HCT116 (cell line): Measurements from ENCODE around the gene SLC27A3. TPM values are rescaled to one million over a fixed set of nuclear protein-coding genes. Genes with fewer than 3 reads are reported as not detected.
A peak's percentile ranks its signal among the peaks of the same experiment; 100 is the strongest.

Experiments
- ATAC-seq: fragments of 200-7000 bp; cut with Tn5 transposase; 2 replicates; pipeline ENCODE4 v1.9.1; 2020; ENCODE audit warnings: mild to moderate bottlenecking, moderate library complexity
- BruUV-seq: library from RNA; stranded (reverse); fragments of 400-500 nt; replicated peaks from 2 replicates; lab custom pipeline; 2021; lab: Mats Ljungman, UMichigan
- CTCF ChIA-PET: fragments of 300-600 bp; sonication (Branson Sonifier 250); formaldehyde crosslinking; loops from one replicate; lab custom pipeline; 2021; ENCODE audit warnings: antibody characterized with exemption; lab: Charles Lee
- POLR2A ChIA-PET: fragments of 300-600, 350-600 bp; sonication (Branson Sonifier 250); formaldehyde crosslinking; loops from one replicate; lab custom pipeline; 2021; ENCODE audit warnings: antibody characterized with exemption; lab: Charles Lee
- RAD21 ChIA-PET, 2 experiments: fragments of 300-600 bp; sonication (Branson Sonifier 250); formaldehyde crosslinking; loops; one replicate each; lab custom pipeline; 2023; ENCODE audit warnings: low total read pairs in 2 of 2; ENCODE audit not compliant: uncharacterized antibody in 2 of 2, unreplicated experiment in 2 of 2, low non-redundant PET in 1 of 2; lab: Charles Lee
- DNase-seq: peaks from one replicate; pipeline ENCODE4 v3.0.0-alpha.2; 2010; ENCODE audit warnings: low read depth, low spot score
- H2AFZ ChIP-seq: fragments of 200-600 bp; shearing (Covaris generic), sonication (generic); 2 replicates; pipeline ENCODE4 v1.6.1; 2017; ENCODE audit warnings: low read depth, mixed run types, mixed read lengths, antibody characterized with exemption, low read length; ENCODE audit not compliant: poor library complexity, severe bottlenecking
- H3K27ac ChIP-seq: 2 replicates; pipeline ENCODE4 v1.5.1; 2012; ENCODE audit warnings: low read depth, low read length
- H3K27me3 ChIP-seq: fragments of 200-600 bp; sonication (generic); 2 replicates; pipeline ENCODE4 v1.6.1; 2016; ENCODE audit warnings: mixed run types, low read length, mixed read lengths; ENCODE audit not compliant: insufficient read depth
- H3K36me3 ChIP-seq, 2 experiments: fragments of 200-500 bp in 1 of 2; fragments of 200-600 bp in 1 of 2; sonication (Bioruptor generic) in 1 of 2; sonication (generic) in 1 of 2; 2 replicates each; pipeline versions ENCODE4 v1.5.1 to v1.6.1; 2014 to 2016; ENCODE audit warnings: low read length in 2 of 2, inconsistent platforms in 1 of 2, mixed read lengths in 1 of 2, mixed run types in 1 of 2; ENCODE audit not compliant: insufficient read depth in 2 of 2, control insufficient read depth in 1 of 2
- H3K4me1 ChIP-seq, 2 experiments: fragments of 200-600 bp in 1 of 2; sonication (generic) in 1 of 2; 2 replicates each; pipeline versions ENCODE4 v1.5.1 to v1.6.1; 2012 to 2017; ENCODE audit warnings: low read length in 2 of 2, inconsistent platforms in 1 of 2, mild to moderate bottlenecking in 1 of 2, mixed read lengths in 1 of 2, mixed run types in 1 of 2, moderate library complexity in 1 of 2; ENCODE audit not compliant: insufficient read depth in 2 of 2, control insufficient read depth in 1 of 2
- H3K4me2 ChIP-seq: fragments of 200-600 bp; sonication (generic); 2 replicates; pipeline ENCODE4 v1.6.1; 2017; ENCODE audit warnings: mixed run types, low read length, mixed read lengths
- H3K4me3 ChIP-seq, 2 experiments: fragments of 200-600 bp in 1 of 2; sonication (generic) in 1 of 2; replicated peaks in 1 of 2; 2 replicates each; pipeline ENCODE4 v1.5.1; 2011 to 2016; ENCODE audit warnings: low read length in 2 of 2, control low read depth in 1 of 2, low read depth in 1 of 2, mild to moderate bottlenecking in 1 of 2, mixed read lengths in 1 of 2, mixed run types in 1 of 2
- H3K79me2 ChIP-seq: fragments of 200-600 bp; sonication (generic); 2 replicates; pipeline ENCODE4 v1.6.1; 2017; ENCODE audit warnings: mild to moderate bottlenecking, mixed run types, low read length, moderate library complexity, mixed read lengths; ENCODE audit not compliant: insufficient read depth
- H3K9ac ChIP-seq: fragments of 200-600 bp; sonication (generic); 2 replicates; pipeline ENCODE4 v1.6.1; 2016; ENCODE audit warnings: low read length, mixed read lengths
- H3K9me2 ChIP-seq: fragments of 200-600 bp; sonication (generic), shearing (Covaris generic); 2 replicates; pipeline ENCODE4 v1.6.1; 2017; ENCODE audit warnings: mixed run types, mild to moderate bottlenecking, moderate library complexity; ENCODE audit not compliant: insufficient read depth
- H3K9me3 ChIP-seq, 2 experiments: fragments of 200-500 bp in 1 of 2; fragments of 200-600 bp in 1 of 2; sonication (Bioruptor generic) in 1 of 2; sonication (generic) in 1 of 2; 2 replicates each; pipeline ENCODE4 v1.6.1; 2014 to 2017; ENCODE audit warnings: low read length in 2 of 2, mixed read lengths in 2 of 2, inconsistent platforms in 1 of 2, low read depth in 1 of 2, mild to moderate bottlenecking in 1 of 2, mixed run types in 1 of 2, moderate library complexity in 1 of 2; ENCODE audit not compliant: control insufficient read depth in 1 of 2, insufficient read depth in 1 of 2
- H4K20me1 ChIP-seq: fragments of 200-600 bp; sonication (generic), shearing (Covaris generic); 2 replicates; pipeline ENCODE4 v1.6.1; 2017; ENCODE audit warnings: mixed run types, mild to moderate bottlenecking, moderate library complexity; ENCODE audit not compliant: insufficient read depth
- CBX3 ChIP-seq: IDR thresholded peaks from 2 replicates; pipeline ENCODE4 v1.6.1; 2012; ENCODE audit warnings: low read depth
- EGR1 ChIP-seq: IDR thresholded peaks from 2 replicates; pipeline ENCODE4 v1.6.1; 2012; ENCODE audit warnings: low read depth
- EZH2 ChIP-seq: fragments of 200-600 bp; sonication (generic); IDR thresholded peaks from 2 replicates; pipeline ENCODE4 v1.6.1; 2017; ENCODE audit warnings: antibody characterized with exemption, mixed run types
- MAX ChIP-seq: IDR thresholded peaks from 2 replicates; pipeline ENCODE4 v1.6.1; 2012
- POLR2A ChIP-seq: IDR thresholded peaks from 2 replicates; pipeline ENCODE4 v1.7.0; 2011; ENCODE audit warnings: borderline replicate concordance; ENCODE audit not compliant: insufficient read depth, insufficient read length; ENCODE audit errors: extremely low read depth
- RAD21 ChIP-seq: IDR thresholded peaks from 2 replicates; pipeline ENCODE4 v1.6.1; 2012; ENCODE audit warnings: low read depth, mild to moderate bottlenecking
- SRF ChIP-seq: IDR thresholded peaks from 2 replicates; pipeline ENCODE4 v1.6.1; 2012; ENCODE audit warnings: low read depth
- TCF7L2 ChIP-seq: IDR thresholded peaks from 2 replicates; pipeline ENCODE4 v1.7.0; 2011; ENCODE audit warnings: borderline replicate concordance, inconsistent platforms; ENCODE audit not compliant: insufficient read depth, insufficient read length; ENCODE audit errors: extremely low read depth
- ZFX ChIP-seq: fragments of 450-650 bp; IDR thresholded peaks from 2 replicates; pipeline ENCODE4 v1.6.1; 2017
- ZNF274 ChIP-seq: fragments of 200-500 bp; sonication (Bioruptor generic); IDR thresholded peaks from 2 replicates; pipeline ENCODE4 v1.6.1; 2014; ENCODE audit warnings: mild to moderate bottlenecking, low read depth, low read length, inconsistent platforms
- intact Hi-C: fragments of 100-400 bp; cut with micrococcal nuclease; formaldehyde crosslinking; loops from 2 replicates; pipeline ENCODE4 v1.10.0; 2022
- total RNA-seq: library from RNA; stranded (reverse); gene quantifications from one replicate; pipeline ENCODE4 v1.2.1, GENCODE V29; 2021; ENCODE audit not compliant: unreplicated experiment
- TF ChIP-seq, protein P1 (sequence below): IDR thresholded peaks from 2 replicates; pipeline ENCODE4 v1.6.1; 2012
- TF ChIP-seq, protein P2 (sequence below), 3 experiments: fragments of 200-600 bp in 1 of 3; sonication (generic) in 1 of 3; IDR thresholded peaks in 2 of 3; conservative IDR thresholded peaks in 1 of 3; 2 replicates each; pipeline ENCODE4 v1.5.1; 2012 to 2017; ENCODE audit warnings: low read depth in 2 of 3, low read length in 2 of 3, antibody characterized with exemption in 1 of 3, borderline replicate concordance in 1 of 3, control low read depth in 1 of 3, mild to moderate bottlenecking in 1 of 3, mixed read lengths in 1 of 3, mixed run types in 1 of 3, moderate library complexity in 1 of 3; ENCODE audit not compliant: insufficient read depth in 1 of 3

Gene SLC27A3
- total RNA-seq, 1 experiment from 2014 or later, result 14.3 TPM

DNA sequence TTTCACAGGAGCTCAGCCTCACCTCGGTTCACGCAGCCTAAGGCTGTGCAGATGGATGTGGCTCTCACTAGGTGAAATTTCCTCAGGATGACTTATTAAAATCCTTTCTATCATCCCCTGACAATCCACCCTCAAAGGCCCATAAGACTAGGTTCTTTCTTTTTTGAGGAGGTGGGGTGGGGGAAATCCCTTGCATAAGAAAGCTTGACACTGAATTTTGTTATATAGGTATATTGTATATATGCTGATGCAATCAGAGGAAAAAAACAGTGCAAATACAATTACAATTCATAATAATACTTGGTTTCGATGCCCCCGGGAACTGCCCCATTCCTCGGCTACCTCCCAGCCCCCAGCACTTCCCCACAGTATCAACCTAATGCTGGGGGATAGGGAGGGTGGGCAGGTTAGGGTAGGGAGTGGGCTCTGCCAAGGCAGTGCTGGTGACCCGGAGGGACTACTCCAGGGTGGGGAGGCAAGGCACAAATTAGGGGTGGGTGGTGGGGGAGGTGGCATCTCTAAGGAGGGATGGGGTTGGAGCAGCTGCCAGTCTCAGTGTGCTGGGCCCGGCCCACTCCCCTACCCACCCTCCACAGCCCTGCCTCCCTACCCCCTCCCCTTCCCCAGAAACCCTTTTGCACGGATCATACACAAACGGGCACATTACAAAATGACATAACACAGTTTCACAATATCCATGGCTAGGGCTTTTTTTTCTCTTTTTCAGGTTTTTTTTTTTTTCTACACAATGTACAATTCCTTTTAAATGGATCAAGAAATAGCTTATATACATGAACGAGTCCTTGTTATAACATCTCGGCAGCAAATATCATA, 30.9 kb downstream of the SLC27A3 start:
- H3K9me2 ChIP-seq, result no peaks in the 10 kb centered on the region
- peak overlapping the region; percentile 54 for H3K4me2 ChIP-seq
- peak overlapping the region; percentile 16; the same call in 1 of the 2 replicates for H3K27ac ChIP-seq
- TF ChIP-seq EZH2 (no peak), ZNF274 (no peak), TCF7L2 (no peak), POLR2A (no peak), RAD21 (no peak), MAX (no peak), EGR1 (no peak), SRF (no peak), ZFX (no peak), CBX3 (no peak)
- TF ChIP-seq, protein P1, sequence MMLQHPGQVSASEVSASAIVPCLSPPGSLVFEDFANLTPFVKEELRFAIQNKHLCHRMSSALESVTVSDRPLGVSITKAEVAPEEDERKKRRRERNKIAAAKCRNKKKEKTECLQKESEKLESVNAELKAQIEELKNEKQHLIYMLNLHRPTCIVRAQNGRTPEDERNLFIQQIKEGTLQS, result no peak
- TF ChIP-seq, protein P2, sequence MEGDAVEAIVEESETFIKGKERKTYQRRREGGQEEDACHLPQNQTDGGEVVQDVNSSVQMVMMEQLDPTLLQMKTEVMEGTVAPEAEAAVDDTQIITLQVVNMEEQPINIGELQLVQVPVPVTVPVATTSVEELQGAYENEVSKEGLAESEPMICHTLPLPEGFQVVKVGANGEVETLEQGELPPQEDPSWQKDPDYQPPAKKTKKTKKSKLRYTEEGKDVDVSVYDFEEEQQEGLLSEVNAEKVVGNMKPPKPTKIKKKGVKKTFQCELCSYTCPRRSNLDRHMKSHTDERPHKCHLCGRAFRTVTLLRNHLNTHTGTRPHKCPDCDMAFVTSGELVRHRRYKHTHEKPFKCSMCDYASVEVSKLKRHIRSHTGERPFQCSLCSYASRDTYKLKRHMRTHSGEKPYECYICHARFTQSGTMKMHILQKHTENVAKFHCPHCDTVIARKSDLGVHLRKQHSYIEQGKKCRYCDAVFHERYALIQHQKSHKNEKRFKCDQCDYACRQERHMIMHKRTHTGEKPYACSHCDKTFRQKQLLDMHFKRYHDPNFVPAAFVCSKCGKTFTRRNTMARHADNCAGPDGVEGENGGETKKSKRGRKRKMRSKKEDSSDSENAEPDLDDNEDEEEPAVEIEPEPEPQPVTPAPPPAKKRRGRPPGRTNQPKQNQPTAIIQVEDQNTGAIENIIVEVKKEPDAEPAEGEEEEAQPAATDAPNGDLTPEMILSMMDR (IDR thresholded peaks at IDR 0.05 in 2 of 3, conservative IDR thresholded peaks at IDR 0.05 in 1 of 3; ENCODE audit: borderline replicate concordance in 1 of 3, insufficient read depth in 1 of 3, low read depth in 2 of 3, low read length in 2 of 3), result no peak
- no TSS peak for BruUV-seq
- intact Hi-C loops, result no loop called here
- H4K20me1 ChIP-seq, result no peaks in the 10 kb centered on the region
- peaks cover under 1 to 13% of the 10 kb centered on the region in 2 experiments; a peak in 3 of 4 replicates for H3K36me3 ChIP-seq
- H3K27me3 ChIP-seq, result no peaks in the 10 kb centered on the region
- no peaks in the 10 kb centered on the region for H3K9me3 ChIP-seq
- ChIA-PET POLR2A (interaction anchor here (0.7 to 2.6 kb wide), 2 partner anchors 161 to 185 kb away, joined by 3 to 6 read pairs; partner anchors contain the start of gene RPS27), RAD21 (no interaction called here), CTCF (no interaction called here)
- no peak overlapping the region for H3K4me3 ChIP-seq
- no peaks in the 10 kb centered on the region for H3K79me2 ChIP-seq
- ATAC-seq (0 out of 2 replicates have a peak, but pooled peaks have one; percentile 23), DNase-seq (no peak)
- H3K4me1 ChIP-seq, result peaks cover 5 to 12% of the 10 kb centered on the region in 2 experiments; a peak in 3 of 4 replicates
- peak overlapping the region; percentile 37 for H3K9ac ChIP-seq
- no peak overlapping the region for H2AFZ ChIP-seq
